Purkinje cell (primary cell): ENCODE results near the gene SLAMF8. TPM values are rescaled to one million over a fixed set of nuclear protein-coding genes. Genes with fewer than 3 reads are reported as not detected.

Experiments used
- polyA plus RNA-seq: library from polyadenylated mRNA; unstranded; fragments of >200 nt; fragmentation: Nextera tagmentation; gene quantifications from 2 replicates; pipeline ENCODE4 v1.2.1, GENCODE V29; 2014

Gene SLAMF8
- not detected in 2 replicates for polyA plus RNA-seq

DNA sequence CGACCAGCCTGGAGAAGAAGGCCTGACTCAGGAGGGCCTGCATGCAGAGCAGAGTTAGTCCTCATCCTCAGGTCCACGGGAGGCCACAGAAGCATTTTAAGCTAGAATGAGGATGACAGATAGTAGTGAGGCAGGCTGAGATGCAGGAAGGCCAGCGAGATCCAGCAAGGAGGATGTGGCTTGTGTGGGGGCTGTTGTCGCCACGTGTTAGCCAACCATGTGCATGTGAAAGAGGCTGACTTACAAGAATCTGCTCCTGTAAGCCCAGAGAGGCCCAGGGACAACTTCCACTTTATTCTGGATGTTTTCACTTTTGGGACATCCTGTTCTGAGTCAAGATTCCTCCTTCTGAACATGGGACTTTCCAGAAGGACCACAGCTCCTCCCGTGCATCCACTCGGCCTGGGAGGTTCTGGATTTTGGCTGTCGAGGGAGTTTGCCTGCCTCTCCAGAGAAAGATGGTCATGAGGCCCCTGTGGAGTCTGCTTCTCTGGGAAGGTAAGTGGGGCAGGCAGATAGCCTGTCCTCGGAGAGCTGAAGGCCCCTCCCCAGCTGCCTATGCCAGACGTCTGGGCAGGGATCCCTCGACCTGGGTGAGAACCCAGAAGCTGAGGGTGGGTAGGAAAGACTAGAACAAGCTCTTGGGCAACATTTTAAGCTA is at the start of gene SLAMF8:
SLAMF8 (plus strand) TSS at position 433 of the 661 bp plus-strand sequence; CDS start at position 459, 26 bp downstream.

DNA sequence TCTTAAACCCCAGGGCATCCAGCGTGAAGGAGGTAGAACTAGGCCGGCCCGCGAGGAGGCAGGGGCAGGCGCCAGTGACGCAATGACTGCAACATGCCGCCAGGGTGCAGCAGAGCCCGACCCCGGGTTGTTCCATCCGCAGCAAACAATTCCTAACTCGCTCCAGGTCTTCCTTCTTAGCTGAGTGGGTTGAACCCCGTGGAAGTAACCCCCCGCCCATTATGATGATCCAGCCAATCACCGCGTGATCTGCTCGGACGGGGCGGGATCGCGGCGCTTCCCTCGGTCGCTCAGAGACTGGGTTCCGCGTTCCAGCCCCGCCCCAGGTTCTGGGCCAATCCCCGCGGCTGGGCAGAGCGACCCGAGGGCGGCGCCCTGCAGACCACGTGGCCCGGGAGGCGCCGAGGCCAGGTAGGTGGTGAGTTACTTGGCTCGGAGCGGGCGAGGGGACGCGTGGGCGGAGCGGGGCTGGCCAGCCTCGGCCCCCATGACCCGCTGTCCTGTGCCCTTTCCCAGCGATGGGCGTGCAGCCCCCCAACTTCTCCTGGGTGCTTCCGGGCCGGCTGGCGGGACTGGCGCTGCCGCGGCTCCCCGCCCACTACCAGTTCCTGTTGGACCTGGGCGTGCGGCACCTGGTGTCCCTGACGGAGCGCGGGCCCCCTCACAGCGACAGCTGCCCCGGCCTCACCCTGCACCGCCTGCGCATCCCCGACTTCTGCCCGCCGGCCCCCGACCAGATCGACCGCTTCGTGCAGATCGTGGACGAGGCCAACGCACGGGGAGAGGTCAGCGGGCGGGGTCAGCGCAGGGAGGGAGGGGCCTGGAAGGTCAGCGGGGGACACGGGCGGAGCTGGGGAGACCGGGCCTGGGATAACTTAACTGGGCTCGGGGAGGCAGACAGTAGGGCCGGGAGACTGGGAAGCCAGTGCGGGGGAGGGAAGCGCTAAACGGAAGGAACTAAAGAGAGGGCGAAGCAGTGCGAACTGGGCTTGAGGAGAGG is 45.8 kb upstream of the SLAMF8 start, which contains the start of gene DUSP23:
DUSP23 (plus strand) TSS at position 380 of the 1,000 bp plus-strand sequence; CDS start at position 519, 139 bp downstream.

DNA sequence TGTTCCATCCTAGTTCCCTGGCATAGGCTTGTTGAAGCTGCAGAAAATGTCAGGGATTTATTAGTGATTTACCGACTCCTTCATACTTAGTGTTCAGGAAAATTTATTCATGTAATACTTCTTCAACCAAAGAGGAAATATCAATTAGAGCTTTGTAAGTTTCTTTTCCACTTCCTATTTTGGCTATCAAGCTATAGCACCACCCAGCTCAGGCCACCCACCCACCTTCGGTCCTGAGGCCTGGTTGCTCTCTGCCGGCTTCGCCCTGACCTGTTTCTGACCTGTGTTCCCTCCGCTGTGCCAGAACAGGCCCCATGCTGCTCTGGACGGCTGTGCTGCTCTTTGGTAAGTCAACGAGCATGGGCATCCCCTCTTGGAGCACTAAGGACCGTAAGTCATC is 24.6 kb upstream of the SLAMF8 start, which contains the start of gene FCRL6:
FCRL6 (plus strand) TSS at position 250 of the 400 bp plus-strand sequence; CDS start at position 315, 65 bp downstream.

DNA sequence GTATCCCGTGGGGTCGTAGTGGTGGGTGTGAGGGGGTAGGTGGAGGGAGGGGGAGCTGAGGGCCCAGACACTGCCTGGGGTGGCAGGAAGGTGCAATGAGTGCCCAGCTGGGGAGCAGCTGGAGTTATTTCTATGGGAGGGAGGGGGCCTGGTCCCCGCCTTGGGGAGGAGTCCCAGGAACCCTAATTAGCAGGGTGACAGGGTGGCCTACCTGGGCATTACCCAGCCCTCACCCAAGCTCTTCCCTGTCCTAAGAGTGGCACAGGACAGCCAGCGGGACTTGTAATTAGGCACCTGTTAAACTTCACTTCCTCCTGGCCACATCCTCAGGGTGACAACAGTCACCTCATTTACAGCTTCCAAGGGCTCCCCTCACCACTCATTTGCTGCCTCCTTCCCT is 35.9 kb downstream of the SLAMF8 start, which contains the start of gene VSIG8:
VSIG8 (minus strand) TSS at position 101 of the 400 bp plus-strand sequence. CDS start 136 bp downstream, outside the sequence.

Other genes with a start within 250 kb of the SLAMF8 start
- gene APCS, start 239.0 kb upstream of the SLAMF8 start, polyA plus RNA-seq: not detected in 2 replicates
- not detected in 2 replicates for gene CRP, start 112.3 kb upstream of the SLAMF8 start, polyA plus RNA-seq
- gene DUSP23, start 45.9 kb upstream of the SLAMF8 start, polyA plus RNA-seq: 0.87 and 3.0 TPM in 2 replicates
- not detected in 2 replicates for gene FCRL6, start 24.5 kb upstream of the SLAMF8 start, polyA plus RNA-seq
- gene VSIG8, start 35.8 kb downstream of the SLAMF8 start, polyA plus RNA-seq: not detected in 2 replicates
- 1.2 and 2.1 TPM in 2 replicates for gene CFAP45, start 73.3 kb downstream of the SLAMF8 start, polyA plus RNA-seq
- gene TAGLN2, start 98.6 kb downstream of the SLAMF8 start, polyA plus RNA-seq: 0.36 and 3.3 TPM in 2 replicates
- gene IGSF9, start 118.7 kb downstream of the SLAMF8 start, polyA plus RNA-seq: not detected in 2 replicates
- not detected in 2 replicates for gene SLAMF9, start 127.4 kb downstream of the SLAMF8 start, polyA plus RNA-seq
- gene PIGM, start 205.1 kb downstream of the SLAMF8 start, polyA plus RNA-seq: 8.0 and 10.7 TPM in 2 replicates
- gene KCNJ10, start 243.3 kb downstream of the SLAMF8 start, polyA plus RNA-seq: 17.9 and 18.7 TPM in 2 replicates